ENCODE data around the gene EXOC2.
"Not testable (repeated sequence)": the region's sequence is repeated elsewhere in the genome, so short reads cannot be mapped to it uniquely, and the experiment has no call there.

The EXOC2 gene

GRCh38 chr6:593139-593906, 99.6 kb downstream of the EXOC2 start:
- DNase-seq (ENCODE audit: low read depth in 2 of 3, low spot score in 2 of 3), result peak in 2 of 3 experiments; percentile 25 to 52

DNA sequence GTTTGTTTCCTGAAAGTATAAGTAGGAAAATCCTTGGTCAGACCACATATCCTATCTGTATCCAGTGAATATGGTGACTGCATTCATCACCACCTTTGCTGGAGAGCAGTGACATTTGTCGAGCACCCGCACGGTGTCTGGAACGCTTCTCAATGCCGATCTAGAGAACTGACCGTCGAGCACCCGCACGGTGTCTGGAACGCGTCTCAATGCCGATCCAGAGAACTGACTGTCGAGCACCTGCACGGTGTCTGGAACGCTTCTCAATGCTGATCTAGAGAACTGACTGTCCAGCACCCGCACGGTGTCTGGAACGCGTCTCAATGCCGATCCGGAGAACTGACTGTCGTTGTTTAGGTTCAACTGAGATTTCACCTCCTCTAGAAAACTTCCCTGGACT, 103.8 kb downstream of the EXOC2 start:
- no peak for DNase-seq (ENCODE audit: low read depth in 2 of 3, low spot score in 2 of 3)

DNA sequence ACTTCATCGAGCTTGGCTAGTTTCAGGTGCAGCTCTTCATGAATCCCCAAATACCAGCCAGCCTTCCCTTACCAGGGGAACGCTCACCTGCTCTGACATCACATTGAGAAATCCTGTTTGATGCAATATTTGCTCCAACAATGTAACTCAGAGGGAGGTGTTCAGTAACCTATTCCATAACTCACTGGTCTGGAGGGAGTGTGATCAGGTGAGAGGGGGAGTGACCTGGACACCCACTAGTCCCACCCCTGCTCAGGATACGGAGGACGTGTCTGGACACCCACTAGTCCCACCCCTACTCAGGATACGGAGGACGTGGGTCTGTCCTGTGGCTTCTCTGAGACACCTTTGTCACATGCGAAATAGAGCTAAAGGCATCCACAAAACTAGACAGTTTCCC, 106.4 kb downstream of the EXOC2 start:
- no peak for DNase-seq (ENCODE audit: low read depth in 2 of 3, low spot score in 2 of 3)

DNA sequence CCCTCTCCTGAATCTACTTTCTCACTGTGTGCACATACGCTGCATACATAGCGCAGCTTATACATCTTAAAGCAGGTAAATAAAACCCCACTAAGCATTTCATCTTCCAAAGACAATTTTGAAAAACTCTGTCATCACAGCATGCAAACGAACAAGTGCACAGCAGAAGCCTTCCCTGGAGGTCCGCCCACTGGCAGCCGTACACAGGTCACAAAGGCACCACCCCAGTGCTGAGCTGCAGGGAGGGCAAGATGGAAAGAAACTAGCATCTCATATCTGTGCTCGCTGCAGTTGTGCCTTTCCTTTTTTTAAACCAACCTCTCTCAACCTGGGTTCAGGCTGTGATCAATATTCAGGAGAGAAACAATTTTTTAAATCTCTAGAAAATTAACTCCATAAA, 109.3 kb downstream of the EXOC2 start:
- DNase-seq (ENCODE audit: low read depth in 2 of 3, low spot score in 2 of 3), result no peak

- DNase-seq (ENCODE audit: low read depth in 2 of 3, low spot score in 2 of 3), result no peak
These were observed 109.8 kb downstream of the EXOC2 start for GRCh38 chr6:583116-583515.

- no peak for DNase-seq (ENCODE audit: low read depth in 2 of 3, low spot score in 2 of 3)
These were observed 110.6 kb downstream of the EXOC2 start for GRCh38 chr6:582370-582769.

- DNase-seq (ENCODE audit: low read depth in 2 of 3, low spot score in 2 of 3), result no peak
These were observed 113.6 kb downstream of the EXOC2 start for GRCh38 chr6:579339-579738.

DNA sequence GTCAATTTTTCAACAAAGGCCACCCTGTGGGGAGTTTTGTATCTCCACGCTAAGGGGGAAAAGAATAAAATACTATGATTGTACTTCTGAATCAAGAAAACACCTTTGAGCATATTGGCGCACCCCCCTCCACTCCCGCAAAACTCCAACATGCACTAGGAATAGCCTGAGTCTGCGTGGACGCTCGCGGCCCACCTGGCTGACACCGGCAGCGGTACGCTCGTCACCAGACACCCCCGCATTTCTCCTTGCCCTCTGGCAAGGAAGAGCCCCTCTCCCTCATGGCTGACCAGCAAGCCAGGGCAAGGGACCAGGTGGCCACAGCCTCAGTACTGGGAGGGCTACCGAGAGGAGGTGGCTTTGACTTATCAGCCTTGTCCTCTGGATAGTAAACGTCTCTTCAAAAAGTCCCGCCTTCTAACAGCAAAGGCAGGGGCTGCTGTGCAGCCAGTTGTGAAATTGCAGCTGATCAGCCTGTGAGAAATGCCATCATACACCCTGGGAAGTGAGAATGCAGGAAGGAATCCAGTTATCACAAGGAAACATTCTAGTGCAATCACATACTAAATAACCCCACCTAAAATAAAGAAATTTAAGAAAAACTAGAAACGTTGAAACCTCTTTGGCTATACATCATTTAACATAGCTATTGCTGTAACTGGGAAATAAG, 120.2 kb downstream of the EXOC2 start:
- DNase-seq (ENCODE audit: low read depth in 2 of 3, low spot score in 2 of 3), result no peak

GRCh38 chr6:571892-572291, 121.0 kb downstream of the EXOC2 start:
- DNase-seq (ENCODE audit: low read depth in 2 of 3, low spot score in 2 of 3), result no peak

GRCh38 chr6:570825-571224, 122.1 kb downstream of the EXOC2 start:
- no peak for DNase-seq (ENCODE audit: low read depth in 2 of 3, low spot score in 2 of 3)

GRCh38 chr6:568954-569523, 123.9 kb downstream of the EXOC2 start:
- DNase-seq (ENCODE audit: low read depth in 2 of 3, low spot score in 2 of 3), result no peak

- DNase-seq (ENCODE audit: low read depth in 2 of 3, low spot score in 2 of 3), result no peak
These were observed 124.9 kb downstream of the EXOC2 start for GRCh38 chr6:568085-568484.

GRCh38 chr6:563863-564262, 129.1 kb downstream of the EXOC2 start:
- no peak for DNase-seq (ENCODE audit: low read depth in 2 of 3, low spot score in 2 of 3)

- DNase-seq (ENCODE audit: low read depth in 2 of 3, low spot score in 2 of 3), result no peak
These were observed 130.8 kb downstream of the EXOC2 start for GRCh38 chr6:562052-562676.

GRCh38 chr6:561335-561734, 131.6 kb downstream of the EXOC2 start:
- DNase-seq (ENCODE audit: low read depth in 2 of 3, low spot score in 2 of 3), result not testable (repeated sequence)

- DNase-seq (ENCODE audit: low read depth in 2 of 3, low spot score in 2 of 3), result no peak
These were observed 134.0 kb downstream of the EXOC2 start for GRCh38 chr6:558959-559358.

DNA sequence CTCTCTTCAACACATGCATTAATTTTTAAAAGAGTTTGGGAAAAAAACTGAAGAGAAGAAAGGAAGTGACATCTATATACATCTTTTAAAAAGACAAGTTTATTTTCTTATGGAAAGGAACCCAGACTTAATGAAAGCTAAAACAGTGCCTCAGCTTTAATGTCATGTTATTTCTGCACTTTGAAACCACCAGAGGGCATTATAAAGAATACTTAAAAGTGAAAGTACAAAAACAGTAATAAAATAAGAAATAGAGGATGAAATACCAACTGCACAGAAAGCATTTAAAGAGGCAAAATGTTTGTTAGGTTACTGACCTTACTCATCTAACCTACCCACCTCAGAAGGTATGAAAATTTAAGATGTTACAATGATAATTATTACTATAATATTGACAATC, 134.8 kb downstream of the EXOC2 start:
- DNase-seq (ENCODE audit: low read depth in 2 of 3, low spot score in 2 of 3), result no peak

- DNase-seq (ENCODE audit: low read depth in 2 of 3, low spot score in 2 of 3), result no peak
These were observed 141.0 kb downstream of the EXOC2 start for GRCh38 chr6:551829-552350.

DNA sequence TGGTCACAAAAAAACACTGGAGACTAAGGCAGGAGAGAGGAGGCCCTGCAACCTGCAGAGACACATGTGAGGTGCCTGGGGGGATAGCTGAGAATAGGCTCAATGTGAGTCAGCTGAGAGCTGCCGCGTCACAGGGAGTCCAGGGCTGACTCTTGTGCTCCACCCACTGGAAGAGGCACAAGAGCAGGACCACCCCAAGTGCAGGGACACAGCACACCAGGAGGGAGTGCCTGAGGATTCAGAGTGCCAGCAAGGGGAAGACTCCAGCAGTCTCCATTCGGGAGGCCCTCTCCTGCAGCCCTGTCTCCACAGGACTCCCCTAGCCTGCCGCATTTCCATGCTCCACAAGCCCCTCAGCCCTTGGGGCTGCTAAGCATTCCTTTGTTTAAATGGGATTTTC, 141.5 kb downstream of the EXOC2 start:
- peak in 1 of 3 experiments; percentile 20 for DNase-seq (ENCODE audit: low read depth in 2 of 3, low spot score in 2 of 3)

GRCh38 chr6:549906-550305, 143.0 kb downstream of the EXOC2 start:
- no peak for DNase-seq (ENCODE audit: low read depth in 2 of 3, low spot score in 2 of 3)

DNA sequence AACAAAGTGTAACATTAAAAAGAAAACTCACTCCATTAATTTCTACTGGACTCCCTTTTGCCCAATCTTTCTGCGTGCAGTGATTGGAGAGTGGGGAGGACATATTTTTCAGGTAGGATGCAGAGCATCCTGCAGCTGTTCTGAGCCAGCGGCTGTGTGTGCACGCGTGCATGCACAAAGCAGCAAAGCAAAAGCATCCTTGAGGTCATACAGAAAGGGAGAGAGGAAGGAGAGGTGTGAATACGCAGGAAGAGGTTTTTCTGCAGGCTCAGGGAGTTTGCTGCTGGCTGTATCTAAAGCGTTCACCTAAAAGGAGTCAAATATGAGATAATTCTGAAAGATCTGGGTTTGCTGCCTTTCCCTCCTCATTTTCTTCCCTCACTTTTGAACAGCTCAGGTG, 144.4 kb downstream of the EXOC2 start:
- DNase-seq (ENCODE audit: low read depth in 2 of 3, low spot score in 2 of 3), result no peak

GRCh38 chr6:548091-548490, 144.8 kb downstream of the EXOC2 start:
- DNase-seq (ENCODE audit: low read depth in 2 of 3, low spot score in 2 of 3), result no peak
